HG02884 (cell line): ENCODE measurements around the gene ERC1.
"Not testable (repeated sequence)": the region's sequence is repeated elsewhere in the genome, so short reads cannot be mapped to it uniquely, and the experiment has no call there.

Experiments used
- ATAC-seq: cut with Tn5 transposase; IDR thresholded peaks from one replicate; pipeline ENCODE4 v1.9.1; 2021; ENCODE audit warnings: mild to moderate bottlenecking, moderate library complexity; ENCODE audit not compliant: unreplicated experiment

Gene ERC1

DNA sequence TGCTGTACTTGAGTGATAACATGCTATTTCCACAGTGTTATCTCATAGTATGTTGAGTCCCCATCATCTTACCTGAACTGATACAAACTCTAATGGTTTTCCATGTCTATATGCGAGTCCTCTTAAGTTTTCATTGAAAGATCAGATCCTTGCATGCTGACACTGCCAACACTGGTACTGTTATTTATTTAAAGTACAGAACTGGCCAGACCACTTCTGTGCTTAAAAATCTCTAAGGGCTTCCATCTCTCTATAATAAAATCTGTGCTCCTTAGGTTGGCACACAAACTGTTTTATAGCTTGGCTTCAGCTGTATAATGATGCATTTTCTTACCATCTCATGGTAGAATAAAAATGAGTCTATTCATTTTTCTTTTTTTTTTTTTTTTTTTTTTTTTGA lies 188.1 kb downstream of the ERC1 start:
- ATAC-seq: no peak

DNA sequence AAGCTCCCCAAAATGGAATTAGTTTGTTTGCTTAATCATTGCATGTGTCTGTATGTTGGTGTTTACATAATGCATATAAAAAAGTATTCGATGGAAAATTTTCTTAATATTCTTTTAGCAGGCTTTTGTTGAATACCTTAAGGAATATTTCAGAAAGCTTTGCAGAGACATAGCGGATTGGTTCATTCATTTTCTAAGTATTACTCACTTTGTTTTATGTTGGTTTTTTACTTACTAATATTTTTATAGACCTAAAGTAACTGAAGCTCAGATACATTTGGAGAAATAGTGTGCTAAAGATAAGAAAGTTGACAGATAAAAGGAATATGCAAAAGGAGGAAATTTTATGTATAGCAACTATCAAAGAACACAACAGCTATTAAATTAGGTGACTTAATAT lies 191.0 kb downstream of the ERC1 start:
- no peak for ATAC-seq

DNA sequence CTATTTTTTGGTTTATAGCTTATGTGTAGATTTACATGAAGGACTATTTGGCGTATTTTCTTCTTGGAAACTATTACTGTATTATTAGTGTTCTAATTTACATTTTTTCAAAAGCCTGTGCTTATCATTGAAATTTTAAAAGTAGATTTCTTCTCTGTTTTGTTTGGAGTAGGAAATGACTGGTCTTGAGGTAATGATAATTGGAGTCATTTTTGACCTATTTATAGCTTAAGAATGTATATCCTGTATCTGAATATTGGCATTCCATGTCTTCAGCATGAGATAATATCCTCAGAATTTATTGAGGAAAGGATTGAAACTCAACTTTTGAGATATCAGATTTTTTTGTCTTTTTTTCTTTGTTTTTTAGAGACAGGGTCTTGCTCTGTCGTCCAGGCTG lies 193.4 kb downstream of the ERC1 start:
- no peak for ATAC-seq

DNA sequence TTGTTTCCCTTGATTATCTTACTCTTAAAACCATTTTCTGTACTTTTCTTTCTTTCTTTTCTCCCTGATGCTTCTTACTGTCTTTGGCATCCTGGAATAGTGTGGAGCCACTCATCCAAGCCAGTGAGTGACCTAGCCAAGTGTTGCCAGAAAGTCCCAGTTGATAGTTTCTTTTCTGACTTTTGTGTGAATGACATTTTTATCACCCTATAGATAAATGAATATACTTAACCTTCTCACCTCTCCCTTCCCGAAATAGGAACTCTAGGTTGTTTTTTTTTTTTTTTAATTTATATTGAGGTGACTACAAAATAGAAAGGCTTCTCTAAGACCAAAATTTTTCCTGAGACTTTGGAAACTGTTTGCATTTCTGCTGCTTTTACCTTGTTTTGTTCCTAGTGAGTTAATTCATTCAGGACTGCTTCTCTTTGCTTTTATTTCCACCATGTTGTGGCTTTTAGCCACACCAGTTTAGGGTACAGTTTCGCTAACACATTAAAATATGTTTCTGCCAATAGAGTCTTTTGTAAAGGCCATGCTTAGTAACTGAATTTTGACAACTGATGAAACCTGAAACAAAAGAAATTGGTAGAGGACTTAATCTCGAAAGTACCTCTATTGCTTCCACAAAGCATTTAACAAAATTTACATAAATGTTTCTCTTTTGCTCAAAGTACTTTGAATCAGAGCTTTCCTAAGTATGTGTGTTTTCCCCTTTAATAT lies 194.6 kb downstream of the ERC1 start:
- no peak for ATAC-seq

DNA sequence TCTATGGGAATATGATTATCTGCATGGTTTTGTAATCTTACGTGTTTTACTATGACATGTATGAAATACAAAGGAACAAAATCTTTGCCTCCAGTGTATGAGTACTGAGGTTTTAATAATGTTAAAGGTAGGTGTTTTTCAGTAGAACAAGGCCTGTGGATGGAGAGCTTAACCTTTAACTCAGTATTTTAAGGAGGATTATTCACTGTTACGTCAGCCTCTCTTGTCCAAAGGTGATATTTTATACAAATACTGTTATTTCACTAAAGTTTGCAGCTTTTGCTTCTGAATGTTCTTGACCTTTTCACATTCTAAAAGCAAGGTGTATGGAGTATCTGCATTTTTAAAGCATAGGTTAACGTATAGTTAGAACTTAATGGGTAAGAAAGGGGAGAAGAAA lies 195.3 kb downstream of the ERC1 start:
- ATAC-seq: no peak

DNA sequence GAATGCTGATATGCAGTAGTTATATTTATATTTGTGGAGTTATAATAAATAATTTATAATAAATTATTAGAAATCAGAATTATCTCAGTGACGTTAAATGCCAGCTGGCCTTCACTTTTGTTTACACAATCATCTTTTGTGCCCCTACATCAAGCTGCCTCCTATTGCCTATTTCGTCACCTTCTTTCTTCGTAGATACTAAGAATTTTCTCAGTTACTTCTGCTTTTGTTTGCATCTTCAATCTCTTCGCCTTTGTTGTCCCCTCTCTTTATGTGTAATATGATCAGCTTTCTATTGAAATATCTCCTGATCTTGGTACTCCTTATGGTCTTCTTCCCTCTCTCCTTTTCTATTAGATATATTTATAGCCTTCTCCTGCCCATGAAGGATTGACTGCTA lies 197.0 kb downstream of the ERC1 start:
- ATAC-seq: no peak

DNA sequence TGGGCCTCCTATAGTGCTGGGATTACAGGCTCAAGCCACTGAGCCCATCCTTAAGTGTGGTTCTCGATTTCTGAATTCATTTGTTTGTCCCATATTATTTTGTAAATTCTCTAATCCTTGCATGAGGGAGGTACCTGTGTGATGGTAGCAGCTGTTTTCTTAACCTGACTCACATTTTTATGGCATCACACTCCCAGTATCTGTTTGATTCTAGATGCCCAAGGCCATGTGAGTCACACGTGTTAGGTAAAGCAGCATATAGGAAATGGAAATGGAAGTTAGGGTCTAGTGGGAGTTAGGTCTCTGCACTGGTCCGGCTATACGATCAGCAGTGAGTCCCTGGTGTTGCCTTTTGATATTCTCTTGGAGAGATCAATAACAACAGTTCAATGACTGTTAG lies 198.1 kb downstream of the ERC1 start:
- no peak for ATAC-seq

DNA sequence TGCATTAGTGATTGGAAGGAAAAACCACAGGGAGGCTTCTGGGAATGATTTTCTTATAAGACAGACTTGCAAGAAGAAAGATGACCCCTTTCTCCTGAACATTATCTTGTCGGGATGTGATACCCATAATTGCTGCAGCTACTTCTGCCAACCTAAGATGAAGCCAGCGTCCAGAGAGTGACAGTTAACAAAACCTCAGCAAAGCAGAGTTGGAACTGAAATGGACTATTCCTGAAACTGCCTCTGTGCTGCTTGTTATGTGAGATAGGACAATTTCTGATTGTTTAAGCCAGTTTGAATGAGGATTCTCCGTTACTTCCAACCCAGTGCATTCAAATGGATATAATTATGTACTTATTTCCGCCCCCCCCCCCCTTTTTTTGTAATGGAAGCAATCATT lies 204.5 kb downstream of the ERC1 start:
- no peak for ATAC-seq

DNA sequence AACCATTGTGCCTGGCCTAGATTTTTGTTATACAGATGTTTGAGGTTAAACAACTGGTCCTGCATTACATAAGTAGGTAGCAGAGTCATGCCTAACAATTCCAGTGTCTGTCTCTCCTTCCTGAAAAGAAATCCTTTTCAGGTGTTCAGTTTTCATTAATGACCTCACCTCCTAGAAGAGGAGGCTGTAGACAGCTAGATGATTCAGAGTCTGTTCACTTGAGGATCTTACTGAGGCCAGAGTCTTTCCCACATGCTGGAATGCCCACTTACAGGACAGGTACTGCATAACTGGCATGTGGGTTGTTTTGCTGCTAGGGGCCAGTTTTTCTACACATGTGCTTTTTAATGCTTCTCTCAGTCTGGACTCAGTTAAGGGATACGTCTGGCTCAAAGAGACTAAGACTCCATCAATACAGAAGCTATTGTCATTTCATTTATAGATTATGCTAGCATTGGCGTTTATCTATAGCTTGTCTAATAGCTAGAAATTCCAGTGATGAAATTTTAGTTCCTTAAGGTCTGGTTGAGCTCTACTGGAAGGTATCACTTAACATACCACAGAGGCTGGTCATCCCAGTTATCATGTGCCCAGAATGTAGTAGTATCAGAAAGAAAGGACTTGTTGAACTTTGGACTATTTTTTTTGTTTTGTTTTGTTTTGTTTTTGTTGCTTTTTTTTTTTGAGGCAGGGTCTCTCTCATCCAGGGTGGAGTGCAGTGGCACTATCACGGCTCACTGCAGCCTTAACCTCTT lies 206.4 kb downstream of the ERC1 start:
- no peak for ATAC-seq

DNA sequence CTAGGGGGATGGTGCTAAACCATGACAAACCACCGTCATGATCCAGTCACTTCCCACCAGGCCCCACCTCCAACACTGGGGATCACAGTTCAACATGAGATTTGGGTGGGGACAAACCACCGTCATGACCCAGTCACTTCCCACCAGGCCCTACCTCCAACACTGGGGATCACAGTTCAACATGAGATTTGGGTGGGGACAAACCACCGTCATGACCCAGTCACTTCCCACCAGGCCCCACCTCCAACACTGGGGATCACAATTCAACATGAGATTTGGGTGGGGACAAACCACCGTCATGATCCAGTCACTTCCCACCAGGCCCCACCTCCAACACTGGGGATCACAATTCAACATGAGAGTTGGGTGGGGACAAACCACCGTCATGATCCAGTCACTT lies 207.8 kb downstream of the ERC1 start:
- not testable (repeated sequence) for ATAC-seq

DNA sequence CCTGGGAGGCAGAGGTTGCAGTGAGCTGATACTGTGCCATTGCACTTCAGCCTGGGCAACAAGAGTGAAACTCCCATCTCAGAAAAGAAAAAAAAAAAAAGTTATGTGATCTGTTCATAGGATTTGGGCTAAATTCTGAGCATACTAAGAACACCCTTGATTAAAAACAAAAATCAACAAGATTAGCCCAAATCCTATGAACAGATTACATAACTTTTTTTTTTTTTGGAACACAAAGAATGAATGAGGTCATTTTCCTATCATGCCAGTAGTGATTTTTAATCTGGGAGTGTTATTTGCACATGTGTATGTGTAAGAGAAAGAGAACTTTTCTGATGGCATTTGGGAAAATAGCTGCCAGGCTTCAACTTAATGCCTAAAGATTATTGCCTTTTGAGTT lies 208.7 kb downstream of the ERC1 start:
- no peak for ATAC-seq

DNA sequence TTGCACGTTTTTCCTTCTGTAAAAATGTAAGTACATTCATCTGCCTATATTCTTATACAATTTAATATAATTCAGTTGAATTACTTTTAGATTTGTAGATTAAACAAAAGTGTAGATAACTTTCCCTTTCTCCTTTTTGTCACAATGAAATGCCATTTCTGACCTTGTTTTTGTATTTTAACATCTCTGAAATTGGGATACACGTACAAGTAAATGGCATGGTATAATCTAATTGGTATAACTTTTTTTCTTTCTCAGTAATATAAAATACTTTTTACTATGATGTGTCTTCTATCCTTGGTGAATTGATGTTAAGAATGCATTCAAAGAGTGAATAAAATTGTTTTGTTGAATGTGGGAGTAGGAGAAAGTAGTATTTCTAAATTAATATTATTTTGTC lies 210.0 kb downstream of the ERC1 start:
- no peak for ATAC-seq

DNA sequence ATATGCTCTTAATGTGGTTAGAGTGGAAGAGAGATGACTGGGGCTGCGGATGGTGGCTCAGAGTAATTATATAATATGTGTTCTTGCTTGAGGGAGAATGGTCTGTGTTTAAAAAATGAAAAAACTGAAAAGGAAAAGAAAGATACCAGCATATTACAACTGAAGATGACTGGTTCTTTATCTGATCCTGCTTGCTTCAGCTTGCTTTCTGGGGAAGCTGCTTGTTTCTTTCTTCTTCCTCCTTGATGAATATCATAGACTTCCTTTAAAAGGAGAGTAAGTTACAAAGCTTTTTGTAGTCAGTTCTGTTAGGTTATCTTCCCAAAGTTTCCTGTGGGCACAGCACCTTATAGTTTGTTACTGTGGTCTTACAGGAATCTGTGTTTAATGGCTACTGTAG lies 210.9 kb downstream of the ERC1 start:
- no peak for ATAC-seq

DNA sequence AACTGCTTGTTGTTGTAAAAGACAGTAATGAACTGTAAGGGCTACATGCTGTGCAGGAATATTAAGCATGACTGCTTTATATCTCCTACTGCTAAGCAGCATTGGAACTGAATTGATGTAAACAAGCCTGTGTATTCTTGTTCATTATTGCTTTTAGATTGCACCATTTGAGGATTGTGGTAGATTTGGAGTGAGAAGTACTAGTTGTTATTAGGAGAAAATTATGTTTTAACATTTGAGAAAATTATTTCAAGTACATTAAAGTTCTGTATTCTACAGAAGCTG lies 212.7 kb downstream of the ERC1 start:
- no peak for ATAC-seq

DNA sequence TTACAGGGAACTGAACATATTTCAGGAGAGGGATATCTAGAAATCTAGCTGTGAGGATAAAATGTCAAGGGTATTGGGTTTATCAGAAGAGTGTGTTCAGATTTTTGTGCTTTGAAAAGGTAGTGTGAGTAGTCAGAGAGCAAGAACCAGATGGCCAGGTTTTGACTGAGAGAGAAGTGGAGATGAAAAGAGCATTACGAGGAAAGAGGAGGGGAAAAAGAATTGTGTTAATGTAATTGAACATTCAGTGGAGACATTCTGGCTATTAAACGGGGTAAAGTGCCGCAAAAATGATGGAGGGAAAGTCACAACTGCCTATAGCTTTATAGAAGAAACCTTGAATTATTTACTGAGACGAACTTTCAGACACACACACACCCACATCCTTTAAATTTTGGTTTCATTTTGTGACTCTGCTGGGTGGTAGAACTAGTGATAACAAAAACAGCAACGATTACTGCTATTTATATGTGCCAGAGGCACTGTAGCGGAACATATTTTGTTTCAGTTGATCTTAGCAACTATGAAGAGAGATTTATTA lies 213.6 kb downstream of the ERC1 start:
- ATAC-seq: peak; percentile 84

DNA sequence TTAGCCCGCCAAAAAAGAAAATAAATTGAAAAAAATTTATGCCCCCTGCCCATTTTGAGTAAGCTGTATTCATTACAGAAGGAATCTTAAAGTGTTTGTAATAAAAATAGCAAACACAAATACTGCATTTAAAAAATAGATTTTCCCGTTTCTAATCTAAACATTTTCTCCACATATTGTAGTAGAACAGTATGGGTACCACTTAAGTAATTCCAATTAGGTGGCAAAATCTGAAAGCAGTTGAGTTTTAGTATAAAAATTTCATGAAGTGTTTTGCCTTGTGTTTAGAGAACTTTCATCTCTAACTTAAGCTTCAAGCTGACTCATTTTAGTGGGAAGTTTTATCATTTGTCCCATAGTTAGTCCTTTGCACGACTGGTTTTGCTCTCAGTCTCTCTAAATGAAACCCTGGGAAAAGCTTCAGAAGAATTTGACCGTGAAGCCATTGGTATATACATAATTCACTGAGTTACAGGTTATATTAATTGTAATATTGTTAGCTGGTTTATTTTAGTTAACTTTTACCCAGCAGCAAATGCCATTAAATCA lies 214.6 kb downstream of the ERC1 start:
- ATAC-seq: no peak

DNA sequence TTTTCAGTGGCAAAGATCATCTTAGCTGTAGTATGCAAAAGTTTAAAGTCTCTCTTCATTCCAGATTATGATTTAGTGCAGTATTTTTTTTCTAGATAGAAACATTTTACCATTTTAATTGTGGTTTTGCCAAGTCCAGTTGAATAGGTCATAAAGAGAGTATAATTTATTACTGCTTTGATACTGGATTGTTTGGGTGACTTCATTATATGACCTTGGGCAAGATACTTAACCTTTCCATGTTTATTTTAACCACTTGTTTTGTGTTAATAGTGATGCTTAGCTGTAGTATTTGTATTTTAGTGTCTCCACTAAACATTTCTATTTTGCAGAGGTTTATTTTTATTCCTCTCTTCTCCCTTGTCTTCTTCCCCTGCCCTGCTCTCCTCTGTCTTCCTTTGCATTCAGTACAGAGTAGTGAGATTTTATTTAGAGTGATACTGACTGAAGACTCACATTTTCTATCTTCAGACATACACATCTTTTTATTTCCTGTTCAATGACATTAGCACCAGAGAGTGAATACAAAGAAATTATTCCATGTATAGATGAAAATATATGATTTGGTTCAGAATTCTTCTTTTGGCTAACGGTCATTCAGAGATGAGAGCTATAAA lies 215.2 kb downstream of the ERC1 start:
- ATAC-seq: no peak

DNA sequence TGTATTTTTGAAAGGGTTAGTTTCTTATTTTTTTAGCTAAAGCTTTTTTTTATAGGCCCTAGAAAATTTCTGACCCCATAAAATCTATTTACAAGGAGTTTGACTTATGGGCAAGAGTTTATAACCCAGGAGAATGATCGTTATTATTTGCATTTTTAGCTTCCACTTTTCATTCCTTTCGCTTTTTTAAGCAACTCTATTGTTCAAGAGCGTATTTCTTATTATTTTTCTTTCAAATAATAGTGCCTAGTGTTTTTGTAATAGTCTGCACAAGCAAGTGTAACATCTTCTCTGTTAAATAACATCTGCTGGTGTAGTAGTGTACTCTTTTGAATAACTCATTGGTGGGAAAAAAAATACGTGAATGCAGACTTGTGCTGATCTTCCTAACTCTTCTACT lies 216.3 kb downstream of the ERC1 start:
- ATAC-seq: no peak

DNA sequence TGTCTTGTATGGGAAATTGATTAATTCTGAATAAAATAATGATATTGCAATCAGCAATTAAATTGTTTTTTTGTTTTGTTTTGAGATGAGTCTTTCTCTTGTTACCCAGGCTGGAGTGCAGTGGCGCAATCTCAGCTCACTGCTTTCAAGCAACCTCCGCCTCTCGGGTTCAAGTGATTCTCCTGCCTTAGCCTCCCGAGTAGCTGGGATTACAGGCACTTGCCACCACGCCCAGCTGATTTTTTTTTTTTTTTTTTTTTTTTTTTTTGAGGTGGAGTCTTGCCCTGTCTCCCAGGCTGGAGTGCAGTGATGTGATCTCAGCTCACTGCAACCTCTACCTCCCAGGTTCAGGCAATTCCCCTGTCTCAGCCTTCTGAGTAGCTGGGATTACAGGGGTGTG lies 217.7 kb downstream of the ERC1 start:
- not testable (repeated sequence) for ATAC-seq

DNA sequence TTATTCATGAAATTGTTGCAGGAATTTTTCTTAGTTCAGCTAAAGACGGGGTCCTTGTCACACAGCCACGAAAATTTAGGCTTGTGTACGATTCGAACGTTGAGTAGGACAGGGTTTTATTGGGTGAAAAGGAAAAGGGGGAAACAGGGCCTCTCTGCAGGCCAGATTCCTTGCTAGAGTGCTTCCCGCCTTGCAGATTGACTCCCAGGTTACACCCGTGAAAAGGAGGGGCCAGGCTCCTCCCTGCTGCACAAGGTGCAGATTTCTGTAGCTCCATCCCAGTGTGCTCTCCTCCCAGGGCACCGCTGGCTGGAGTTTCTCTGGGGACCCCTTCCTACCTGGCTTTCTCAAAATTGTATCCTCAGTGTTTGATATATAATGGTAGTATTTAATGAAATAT lies 221.5 kb downstream of the ERC1 start:
- ATAC-seq: no peak

DNA sequence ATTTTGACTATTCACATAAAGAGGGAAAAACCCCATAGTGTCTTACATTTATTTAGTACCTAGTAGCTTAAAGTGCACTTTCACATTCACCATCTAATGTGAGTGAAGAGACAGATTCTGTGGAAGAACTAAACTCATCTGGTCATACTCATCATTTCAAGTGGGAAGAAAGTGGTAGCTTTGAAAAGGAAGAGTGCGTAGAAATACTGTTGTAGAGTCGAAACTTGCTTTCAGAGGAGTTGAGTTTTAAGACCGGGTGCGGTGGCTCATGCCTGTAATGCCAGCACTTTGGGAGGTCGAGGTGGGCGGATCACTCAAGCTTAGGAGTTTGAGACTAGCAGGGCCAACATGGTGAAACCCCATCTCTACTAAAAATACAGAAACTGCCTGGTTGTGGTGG lies 222.2 kb downstream of the ERC1 start:
- ATAC-seq: no peak

DNA sequence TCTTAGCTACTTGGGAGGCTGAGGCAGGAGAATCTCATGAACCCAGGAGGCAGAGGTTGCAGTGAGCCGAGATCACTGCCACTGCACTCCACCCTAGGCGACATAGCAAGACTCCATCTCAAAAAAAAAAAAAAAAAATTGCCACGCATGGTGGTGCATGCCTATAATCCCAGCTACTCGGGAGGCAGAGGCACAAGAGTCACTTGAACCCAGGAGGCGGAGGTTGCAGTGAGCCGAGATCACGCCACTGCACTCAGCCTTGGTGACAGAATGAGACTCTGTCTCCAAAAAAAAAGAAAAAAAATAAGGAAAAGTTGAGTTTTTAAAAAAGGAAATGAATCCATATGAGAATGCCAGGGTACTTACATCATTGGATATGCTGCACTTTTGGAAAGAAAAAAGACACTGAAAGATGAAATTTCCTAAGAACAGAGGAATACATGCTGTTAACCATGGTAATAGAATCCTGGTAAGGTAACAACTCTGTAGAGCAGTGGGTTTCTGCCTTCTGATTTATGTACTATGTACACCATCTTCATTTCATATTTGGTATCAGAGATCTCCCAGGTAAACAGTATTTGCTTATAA lies 222.7 kb downstream of the ERC1 start:
- no peak for ATAC-seq
